Left forelimb (tissue), 1 donor: ENCODE results near the gene ADORA2A.

Experiments
- DNase-seq: peaks from one replicate; pipeline ENCODE4 v3.0.0-alpha.2; 2018; ENCODE audit warnings: low spot score

Gene ADORA2A

DNA sequence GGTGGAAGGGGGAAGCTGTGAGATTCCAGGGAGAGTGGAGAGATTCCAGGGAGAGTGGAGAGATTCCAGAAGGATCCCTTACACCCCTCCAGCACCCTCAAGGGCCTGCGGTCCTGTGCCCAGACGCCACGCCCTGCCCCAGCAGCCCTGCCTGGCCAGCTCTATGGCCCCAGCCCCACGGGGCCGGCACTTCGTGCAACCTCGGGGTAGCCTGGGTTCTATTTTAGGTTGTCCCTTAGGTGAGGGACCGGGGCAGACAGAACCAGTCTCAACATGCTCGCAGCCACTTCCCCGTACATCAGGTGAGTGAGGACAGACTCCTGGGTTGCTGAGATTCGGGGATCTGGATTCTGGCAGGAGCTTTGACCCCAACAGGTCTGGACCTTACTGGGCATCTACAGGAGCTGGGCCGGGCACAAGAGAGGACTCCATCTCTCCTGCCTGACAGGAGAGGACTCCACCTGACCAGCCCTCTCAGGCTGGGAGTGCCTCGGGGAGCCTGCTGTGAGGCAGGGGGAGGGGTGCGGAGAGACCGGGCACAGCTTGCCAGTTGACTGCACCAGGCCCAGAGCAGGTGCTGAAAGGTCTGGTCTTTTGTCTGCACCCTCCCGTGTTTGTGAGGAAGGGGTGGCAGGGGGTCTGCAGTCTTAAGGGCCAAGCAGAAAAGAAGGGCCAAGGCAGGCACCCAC lies 8.5 kb upstream of the ADORA2A start:
- DNase-seq, result no peak

DNA sequence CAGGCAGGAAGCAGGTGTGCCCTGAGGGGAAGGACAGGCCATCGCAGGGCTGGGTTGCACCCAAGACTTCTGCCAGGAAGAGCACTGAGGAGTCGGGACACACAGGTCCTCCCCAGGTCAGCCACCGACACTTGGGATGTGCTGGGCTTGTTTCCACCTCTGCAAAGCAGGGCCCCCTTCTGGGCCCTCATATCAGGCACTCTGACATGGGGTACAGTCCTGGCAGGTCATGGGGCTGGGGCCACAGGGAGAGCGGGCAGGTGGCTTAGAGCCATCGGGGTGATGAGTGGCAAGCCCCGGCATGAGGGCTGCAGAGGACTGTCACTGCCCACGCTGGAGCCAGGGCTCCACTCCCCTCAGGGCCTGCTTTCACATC lies 7.9 kb upstream of the ADORA2A start:
- DNase-seq, result no peak

DNA sequence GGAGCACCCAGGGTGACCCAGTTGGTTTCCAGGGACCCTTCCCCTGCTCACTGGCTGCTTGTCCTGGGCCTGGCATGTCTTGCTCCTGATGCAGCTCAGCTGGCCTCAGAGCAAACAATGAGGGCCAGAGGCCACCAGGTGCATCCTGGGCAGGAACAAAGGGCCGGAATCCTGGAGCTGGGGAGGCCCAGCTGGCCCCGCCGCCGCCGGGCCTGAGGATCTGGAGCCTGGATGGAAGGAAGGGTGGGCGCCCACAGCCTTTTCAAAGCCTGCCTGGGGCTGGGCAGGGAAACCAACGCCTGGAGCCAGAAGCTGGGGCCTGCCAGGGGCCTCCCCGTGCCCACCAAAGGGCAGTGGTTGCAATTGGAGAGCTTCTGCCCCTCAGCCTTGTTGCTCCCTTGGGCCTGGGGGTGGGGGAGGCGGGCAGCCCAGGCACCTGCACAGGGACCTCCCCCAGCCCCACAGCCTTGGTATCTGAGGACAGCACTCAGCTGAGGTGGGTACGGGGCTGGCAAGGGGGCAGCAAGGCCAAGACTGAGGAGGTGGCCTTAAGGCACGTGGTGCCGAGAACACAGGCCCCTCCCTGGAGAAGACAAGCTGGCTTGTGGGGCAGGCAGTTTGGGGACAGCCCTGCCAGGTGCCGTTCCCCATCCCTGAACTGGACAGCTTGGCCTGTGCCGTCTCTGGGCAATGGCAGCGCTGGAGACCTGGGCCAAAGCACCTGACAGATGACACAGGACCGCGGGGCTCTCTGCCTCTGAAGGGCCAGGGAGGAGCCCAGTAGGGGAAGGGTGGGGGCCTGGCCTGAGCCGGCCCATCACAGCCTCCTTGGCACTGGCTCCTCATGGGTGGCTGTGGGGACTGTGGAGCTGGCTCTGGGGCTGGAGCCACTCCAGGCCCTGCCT lies 7.1 kb upstream of the ADORA2A start:
- no peak for DNase-seq

DNA sequence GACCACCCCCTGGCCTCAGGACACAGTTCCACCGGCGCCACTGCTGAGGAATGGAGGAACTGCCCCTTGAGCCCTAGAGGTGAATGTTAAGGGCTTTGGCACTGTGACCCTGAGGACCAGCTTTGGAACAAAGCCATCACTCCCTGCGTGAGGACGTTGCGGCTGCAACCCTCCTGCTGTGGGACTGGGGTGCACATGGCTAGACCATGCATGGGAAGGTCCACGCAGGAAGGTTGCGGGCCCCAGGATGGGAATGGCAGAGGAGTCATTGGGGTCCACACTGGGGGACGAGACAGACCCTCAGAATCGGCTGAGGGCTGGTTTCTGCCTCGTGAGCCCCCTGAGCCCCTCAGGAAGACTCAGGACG lies 6.4 kb upstream of the ADORA2A start:
- no peak for DNase-seq

DNA sequence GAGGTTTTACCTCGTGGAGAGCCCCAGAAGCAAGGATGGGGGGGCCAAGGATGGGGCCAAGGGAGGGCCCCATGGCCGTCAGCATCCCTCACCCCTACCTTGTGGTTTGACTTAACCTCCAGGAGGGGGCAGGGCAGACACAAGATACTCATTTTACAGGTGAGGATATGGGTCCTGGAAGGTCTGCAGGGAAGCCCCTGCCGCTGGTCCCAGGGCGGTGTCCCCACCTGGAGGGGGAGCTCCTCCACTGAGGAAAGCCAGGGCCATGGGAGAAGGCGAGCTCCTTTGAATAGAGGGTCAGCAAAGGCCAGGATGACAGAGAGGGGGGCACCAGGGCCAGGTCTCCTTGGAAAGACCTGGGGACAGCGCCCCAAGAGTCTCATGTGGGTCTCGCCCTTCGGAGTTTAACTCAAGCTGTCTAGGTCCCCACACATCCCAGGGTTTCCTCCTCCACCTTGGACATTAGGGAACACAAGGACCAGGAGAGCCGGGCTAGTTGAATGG lies 5.9 kb upstream of the ADORA2A start:
- DNase-seq, result no peak

DNA sequence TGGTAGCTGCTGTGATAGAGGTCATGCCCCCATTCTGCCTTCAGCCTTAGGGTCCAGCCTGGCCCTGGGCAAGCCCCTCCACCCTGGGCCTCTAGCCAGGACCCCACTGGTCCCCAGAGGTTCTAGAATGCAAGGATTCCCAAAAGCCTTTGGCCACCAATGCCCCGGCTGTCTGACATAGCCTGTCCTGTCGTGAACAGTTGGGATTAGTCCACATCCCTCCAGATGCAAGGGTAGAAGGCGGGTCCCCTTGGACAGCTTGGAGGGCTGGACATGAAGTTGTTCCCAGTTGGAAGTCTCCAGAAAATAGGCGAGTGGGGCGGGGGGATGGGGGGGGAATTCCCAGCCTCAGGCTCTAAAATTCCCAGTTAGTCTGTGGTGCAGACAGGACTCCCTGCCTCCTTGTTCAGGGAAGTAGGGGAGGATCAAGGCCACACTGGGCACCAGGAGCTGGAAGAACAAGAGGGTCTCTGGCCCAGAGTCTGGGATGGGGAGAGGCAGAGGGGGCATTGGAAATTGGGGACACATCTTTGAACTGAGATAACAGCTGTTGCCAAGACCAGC lies 5.2 kb upstream of the ADORA2A start:
- DNase-seq, result no peak

DNA sequence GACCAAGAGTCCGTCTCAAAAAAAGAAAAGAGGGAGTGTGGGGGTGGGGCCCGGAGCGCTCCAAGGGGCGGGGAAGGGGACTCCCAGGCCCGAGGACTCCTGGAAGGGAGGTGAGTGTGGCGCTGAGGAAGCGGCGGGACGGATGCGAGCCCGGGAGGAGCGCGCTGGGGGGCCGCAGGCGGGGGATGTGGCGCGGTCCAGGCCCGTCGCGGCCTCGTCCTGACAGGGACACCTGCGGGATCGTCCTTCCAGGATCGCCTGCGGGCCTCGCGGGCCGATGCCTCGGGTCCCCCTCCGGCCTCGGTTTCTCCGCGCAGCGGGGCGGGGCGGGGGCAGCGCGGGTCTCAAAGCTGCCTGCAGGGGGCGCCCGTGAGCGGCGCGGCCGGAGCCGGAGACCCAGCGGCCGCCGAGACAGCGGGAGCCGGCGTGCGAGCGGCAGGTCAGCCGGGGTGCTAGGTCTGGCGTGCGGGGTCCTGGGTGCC lies 3.8 kb upstream of the ADORA2A start:
- peak; percentile 80 for DNase-seq

DNA sequence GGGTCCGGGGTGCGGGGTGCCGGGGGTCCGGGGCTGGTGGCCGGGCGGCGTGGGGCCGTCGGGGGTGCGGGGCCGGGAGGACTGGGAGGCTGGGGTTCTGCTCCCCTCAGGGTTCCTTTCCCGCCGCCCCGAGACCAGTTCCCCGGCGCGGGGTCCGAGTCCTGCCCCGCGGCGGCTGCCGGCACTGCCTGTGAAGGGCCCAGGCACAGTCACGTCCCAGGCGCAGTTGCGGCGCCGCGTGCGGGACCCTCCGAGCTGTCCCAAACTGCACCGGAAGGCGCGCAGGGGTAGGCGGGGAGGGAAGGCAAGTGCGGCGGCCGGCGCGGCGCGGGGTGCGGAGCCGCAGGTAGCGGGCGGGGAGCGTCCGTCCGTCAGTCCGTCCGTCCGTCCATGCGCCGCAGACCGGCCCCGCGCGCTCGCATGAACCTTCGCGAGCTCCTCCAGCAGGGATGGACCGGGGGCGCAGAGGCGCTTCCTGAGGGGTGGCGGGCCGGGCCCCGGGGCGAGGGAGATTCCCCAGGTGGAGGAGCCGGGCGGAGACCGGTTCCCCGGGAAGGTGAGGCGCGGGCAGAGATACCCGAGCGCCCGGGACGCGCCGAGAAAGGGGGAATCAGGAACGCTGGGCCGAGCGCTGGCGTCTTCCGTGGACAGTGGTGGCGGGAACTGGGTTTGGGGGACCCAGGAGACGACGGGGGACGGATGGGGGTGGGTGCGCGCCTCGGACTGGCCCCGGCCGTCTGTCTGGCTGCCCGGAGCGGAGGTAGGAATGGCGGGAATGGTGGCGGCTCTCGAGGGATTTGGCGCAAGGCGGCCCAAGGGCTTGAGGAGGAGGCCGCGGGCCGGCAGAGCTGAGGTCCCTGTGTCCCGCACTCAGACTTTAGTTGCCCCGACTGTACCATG lies 3.1 kb upstream of the ADORA2A start:
- no peak for DNase-seq

DNA sequence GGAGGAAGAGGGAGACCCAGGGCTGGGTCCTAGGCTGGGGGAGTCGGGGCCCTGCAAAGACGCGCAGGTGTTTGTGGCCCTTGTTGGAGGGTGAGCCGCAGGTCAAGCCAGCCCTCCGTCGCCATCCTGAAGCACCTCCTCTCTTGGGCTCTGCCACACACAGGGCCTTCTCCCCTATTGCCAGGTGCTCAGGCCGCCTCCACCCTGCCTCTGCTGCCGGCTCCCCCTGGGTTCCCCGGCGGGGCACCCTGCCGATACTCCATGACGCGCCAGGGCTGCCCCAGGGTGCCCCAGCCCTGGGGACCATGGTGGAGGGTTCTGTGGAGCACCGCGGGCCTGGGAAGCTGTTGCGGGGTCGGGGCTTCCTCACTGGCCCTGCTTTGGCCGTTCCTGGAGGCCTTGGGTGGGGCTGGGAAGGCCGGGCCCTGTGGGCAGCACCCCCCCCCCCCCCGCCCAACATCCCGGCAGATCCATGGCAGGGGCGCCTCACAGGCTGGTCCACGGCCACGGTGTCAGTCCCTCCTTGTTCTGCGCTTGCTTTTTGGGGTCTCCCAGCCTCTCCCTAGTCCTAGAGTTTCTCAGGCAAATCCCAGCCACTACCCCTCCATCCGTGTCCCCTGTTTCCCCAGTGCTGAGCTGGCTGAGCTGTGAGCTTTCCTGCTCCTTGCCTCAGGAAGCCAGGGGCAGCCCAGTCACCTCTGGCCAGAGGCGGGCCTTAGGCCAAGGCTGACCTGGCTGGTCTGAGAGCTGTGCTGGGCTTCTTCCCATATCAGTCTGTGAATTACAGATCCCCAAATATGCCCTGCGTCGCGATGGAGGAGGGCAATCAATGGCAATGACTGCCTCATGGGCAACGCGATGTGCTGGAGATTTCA lies 2.3 kb upstream of the ADORA2A start:
- DNase-seq, result no peak

DNA sequence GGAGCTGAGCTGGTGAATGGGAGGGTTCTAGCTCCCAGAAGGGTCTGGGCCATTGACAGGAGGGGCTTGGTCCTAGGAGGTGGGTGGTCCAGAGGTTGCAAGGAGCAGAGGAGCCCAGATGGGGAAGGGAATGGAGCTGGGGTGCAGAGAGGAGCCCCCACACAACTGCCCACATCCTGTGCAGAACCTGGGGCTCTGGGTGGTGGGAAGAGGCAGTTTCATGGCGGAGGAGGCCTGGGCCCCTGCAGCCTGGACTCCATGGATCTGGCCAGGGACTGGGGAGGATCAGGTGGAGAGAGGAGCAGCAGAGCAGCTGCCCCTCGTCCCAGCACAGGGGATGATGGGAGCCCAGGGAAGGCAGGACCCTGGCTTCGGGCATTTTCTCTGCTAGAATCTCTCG lies 963 bp upstream of the ADORA2A start:
- no peak for DNase-seq

DNA sequence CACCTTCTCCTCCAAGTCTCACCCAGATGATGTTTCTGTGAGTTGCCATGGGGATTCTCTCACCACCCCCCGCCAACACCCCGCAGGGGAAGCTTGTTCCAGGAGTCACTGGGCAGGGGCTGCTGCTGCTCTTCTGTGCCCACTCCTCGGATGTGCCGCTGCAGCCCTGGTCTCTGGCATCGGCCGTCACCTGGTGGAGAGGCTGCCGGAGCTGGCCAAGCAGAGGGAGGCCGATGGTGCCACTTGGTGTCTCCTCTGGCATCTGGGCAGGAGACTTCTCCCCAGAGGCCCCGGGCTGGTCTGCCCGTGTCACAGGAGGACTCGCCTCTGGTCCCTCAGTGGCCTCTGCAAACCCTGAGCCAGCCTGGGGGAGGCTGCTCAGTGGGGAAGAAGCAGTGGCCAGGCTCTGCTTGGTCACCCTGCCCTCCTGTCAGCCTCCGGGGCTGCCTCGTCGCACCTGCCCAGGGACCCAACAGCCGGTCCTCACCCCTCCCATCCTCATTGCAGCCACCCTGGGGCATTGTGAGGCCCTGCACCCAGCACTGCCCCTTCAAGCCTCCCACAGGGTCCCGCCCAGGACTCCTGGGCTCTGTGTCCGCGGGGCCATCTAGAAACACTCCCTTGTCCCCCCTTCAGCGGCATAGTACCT lies 424 bp upstream of the ADORA2A start:
- DNase-seq, result no peak

DNA sequence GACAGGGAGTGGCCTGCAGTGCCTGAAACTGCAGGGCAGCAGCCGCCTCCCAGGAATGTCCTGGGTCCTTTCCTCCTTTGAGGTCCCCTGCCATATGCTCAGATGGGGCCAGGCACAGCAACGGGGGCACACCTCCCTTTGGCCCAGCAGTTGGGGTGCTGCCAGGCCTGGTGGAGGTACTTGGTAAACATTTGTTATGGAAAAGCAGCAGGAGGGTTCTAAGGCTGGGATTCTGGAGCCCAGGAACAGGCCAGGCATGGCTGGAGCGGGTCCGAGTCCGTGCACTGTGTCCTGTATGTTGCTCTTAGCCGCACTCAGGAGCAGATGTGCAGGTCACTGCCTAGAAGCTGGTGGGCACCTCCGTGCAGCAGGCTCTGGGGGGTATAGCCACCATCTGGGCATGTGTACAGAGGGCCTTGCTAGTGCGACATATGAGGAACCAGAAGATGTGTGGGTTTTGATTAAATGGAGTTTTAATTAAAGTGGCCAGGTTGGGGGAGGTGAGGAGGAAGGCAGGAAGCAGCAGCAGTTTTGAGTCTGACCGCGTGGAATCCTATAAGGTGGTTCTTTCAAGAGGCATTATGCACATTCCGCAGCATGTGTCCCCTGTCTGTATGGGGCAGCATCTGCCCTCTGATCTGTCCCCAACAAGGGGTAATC lies 1.5 kb downstream of the ADORA2A start:
- no peak for DNase-seq

DNA sequence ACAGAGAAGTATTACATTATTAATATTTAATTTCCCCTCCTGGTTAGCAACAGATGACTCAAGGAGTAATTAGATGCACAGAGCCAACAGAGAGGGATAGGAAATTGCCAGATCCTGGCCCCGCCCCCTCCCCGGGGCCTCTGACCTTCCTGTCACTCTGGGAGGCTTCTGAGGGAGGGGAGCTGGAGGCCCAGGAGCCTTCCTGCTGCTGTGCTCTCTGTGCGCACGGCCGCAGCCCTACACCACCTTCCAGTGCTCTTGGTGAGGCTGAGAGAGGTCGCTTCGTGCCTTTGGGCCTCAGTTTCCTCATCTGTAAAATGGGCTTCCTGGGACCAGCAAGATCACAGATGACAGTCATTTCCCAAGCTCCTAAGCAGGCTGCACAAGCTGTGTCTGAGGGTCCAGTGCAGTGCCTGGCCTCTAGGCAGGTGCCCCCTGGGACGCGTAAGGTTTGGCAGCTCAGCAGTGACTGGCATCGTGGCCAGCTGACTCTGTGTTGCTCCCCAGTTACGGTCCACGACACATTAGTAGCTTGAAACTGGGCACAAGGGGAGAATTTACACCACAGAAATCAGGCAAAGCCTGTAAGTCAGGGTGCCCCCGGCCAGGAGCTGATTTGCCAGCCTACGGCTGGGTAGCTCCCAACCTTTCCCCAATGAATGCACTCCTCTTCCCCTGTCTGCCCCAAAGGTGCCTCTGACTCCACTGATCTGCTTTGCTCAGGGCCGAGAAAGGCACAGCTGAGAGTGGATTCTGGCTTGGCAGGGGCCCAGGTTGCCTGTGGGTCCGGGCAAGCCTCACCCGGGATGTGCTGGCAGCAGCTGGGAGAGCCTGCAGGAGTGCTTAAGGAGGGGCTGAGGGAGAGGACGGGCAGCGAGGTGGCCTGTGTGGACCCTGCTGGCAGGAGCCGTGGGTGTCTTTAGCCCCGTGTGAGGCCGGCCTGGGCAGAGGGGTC lies 2.3 kb downstream of the ADORA2A start:
- DNase-seq, result no peak

DNA sequence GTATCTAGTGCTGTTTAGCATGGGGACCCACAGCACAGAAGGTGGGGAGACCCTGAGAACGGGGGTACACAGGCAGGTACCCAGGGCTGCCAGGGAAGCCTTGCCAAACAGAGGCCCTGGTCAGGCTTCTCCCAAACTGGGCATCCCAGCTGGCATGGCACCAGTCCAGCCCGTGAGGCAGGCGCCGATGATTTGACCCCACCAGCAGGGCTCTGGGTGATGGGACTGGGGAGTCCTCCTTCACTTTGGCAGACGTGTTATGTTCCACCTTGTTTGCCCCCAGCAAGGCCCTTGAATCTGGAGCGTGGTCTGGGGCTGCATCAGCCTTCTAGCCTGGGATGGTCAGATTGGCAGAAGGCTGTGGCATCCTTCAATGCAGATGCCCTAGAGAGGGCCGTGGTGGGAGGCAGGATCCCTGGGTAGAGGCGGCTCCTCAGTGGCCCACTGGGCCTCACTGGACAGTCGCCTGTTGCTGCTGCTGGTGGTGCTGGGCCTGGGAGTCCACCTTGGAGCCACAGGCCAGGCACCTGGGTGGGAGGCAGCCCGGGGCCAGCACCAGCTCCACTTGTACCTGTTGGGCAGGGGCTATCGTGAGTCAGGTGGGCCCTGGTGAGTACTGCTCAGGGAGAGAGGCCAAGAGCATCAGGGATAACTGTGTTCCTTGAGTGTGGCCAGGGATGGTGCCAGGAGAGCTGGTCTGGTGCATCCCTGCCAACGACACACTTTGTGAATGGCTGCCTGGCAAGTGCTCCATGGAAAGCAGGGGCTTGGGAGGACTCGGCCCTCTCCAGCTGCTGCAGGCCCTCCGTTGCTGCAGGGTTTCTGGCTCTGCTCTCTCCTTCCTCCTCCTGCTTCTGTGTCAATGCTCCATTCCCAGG lies 3.3 kb downstream of the ADORA2A start:
- no peak for DNase-seq

DNA sequence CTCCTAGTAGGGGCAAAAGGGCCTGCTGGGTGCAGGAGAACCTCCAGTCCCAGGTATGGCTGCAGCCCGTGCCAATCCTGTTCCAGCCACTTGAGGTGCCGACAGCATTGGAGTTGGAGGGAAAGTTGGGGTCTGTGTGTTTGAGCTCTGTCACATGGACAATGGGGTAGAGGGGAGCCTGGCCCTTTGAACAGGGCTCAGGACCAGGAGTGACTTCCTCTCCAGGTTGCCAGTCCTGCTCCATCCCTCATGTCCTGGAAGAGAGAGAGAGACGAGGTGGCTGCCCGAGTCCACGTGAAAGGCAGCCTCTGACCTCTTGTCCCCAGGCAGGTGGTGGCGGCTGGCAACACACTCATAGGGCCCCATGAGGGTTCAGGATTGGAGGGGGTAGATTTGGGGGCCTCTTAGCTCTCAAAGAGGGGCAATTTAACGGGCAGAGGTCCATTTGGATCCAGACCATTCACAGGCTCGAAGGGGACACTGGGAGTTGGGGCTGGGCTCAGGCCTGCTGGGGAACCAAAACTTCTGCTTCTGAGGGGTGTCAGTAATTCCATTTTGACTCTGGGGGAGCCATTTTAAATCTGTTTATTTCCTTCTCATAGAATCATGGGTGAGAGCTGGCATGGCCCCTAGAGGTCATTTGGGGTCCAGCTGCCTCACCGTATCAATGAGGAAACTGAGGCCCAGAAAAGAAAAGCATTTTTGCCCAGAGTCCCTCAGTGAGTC lies 4.1 kb downstream of the ADORA2A start:
- no peak for DNase-seq

DNA sequence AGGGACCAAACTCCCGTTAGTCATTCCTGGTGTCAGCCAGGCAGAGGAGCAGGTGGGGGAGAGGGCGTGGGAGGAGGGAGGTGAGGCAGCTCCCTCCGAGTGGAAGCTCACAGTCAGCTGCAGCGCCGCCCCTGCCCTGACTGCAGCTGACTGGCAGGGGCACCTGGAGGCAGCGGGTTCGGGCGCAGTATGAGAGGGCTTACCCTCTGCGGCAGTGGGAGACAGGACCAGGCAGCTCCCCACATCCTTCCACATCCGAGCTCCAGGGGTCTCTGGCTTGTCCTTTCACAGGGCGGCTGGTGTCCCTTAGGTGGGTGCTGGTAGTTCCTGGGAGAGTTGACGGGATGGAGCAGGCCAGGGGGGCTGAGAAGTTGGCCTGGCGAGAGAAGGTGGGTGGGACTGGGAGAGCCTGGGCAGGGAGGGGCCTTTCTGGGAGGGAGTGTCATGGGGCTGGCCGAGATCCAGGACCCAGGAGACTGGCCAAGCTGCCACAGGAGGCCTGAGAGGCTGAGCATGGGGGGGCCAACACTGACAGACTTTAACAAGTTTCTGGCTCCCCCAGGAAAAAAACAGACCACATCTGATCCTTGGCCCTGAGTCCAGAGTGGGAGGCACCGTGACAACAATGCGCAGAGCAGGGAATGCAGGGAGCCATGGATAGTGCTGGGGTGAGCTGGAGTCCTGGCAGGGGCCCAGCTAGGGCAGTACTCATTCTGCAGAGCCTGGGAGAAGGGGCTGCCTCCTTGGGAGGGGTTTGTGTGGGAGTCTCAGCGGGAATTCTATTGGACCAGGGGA lies 4.9 kb downstream of the ADORA2A start:
- peak; percentile 78 for DNase-seq
